EL (cell line): ENCODE data around the gene ASTN2.

Source experiments
- DNase-seq: peaks from one replicate; pipeline ENCODE4 v3.0.0-alpha.2; 2016

The ASTN2 gene

DNA sequence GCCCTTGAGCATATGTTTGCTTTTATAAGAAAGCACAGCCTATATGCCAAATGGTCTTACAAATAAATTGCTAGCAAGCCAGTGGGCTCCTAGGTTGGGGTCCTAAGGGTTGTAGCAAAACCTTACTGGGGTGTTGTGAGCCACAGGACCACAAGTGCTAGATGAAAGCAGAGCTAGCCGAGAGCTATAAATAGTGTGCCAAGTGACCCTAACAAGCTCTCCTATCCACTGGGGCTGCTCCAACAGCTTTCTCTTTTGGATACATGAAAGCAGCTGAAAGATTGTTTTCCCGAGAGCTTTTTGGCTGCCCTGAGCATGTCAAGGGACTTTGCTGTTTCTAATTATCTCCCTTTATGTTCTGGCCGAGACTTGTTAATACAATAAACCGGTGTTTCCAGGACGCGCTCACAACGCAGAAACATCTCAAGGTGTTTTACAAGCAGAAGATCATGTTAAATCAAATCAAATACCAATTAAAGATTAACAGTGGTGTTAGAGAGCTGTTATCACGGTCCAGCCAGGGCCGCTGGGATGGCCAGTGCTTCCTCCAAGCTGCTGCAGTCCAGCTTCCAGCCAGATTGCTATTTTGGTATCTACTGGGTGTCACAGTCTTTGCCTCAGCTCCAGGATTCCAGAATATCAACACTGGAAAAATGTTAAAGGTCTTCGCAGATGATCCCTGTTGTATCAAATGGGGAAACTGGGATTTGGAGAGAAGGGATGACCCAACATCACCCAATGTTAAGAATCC lies 351.0 kb downstream of the ASTN2 start:
- DNase-seq, result no peak

- DNase-seq, result no peak
Measured at GRCh38 chr9:117060963-117061362, 353.9 kb downstream of the ASTN2 start.

- DNase-seq, result no peak
Measured at GRCh38 chr9:117050007-117050406, 364.9 kb downstream of the ASTN2 start.

GRCh38 chr9:117046666-117047327 lies 368.1 kb downstream of the ASTN2 start:
- no peak for DNase-seq

DNA sequence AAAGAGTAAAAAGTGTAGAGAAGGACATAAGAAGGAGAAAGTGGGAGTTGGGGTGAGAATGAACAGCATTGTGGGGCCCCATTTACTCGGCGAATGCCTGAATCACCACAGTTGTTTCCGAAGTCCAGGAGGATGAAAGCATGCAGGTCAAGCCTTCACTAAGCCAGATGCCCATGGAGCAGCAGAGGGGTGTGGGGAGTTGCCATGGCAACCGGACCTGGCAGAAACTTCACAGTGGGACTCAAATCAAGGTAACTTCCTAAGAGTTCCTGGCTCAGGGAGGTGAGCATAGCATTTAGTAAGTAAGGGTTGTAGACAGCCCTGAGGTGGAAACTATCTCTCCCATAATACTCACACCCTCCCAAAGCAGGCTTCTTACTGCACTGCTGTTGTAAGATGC lies 370.6 kb downstream of the ASTN2 start:
- DNase-seq, result no peak

- no peak for DNase-seq
Measured at GRCh38 chr9:117043159-117043558, 371.7 kb downstream of the ASTN2 start.

DNA sequence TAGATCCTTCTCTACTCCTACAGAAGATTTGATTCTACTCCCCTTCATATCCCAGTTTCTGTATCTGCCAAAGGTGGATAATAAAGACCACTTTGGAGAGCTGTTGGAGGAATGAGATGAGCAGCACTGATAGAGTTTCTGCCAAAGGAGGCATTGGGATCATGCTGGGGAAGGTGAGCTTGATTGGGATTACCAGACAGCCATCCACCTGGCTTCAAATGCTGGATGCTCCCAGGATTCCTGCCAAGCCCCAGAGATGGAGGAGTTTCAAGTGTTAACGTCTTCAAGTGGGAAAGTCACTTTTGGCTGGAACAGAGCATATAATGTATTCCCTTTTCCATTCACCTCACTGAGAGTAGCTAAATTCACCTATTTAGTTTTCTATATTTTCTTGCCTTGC lies 379.3 kb downstream of the ASTN2 start:
- no peak for DNase-seq

DNA sequence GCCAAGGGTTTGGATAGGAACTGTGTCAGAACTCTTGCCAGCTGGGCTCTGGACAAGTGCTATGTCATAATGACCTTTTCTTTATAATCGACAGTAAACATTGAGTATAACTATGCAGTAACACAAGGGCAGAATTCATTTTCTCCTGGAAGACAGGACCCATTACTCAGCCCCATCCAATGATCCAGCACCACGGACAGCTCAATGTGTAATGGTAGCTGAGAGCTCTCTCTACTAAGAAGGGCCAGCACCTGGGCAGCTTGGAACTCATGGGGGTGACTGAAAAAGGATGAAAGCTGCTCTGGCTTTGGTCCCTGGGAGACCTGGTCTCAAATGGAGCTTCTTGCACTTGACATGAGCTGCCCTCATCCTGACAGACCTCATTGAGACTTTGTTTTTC lies 380.0 kb downstream of the ASTN2 start:
- DNase-seq, result peak; percentile 17

- no peak for DNase-seq
Measured at GRCh38 chr9:117030254-117030768, 384.5 kb downstream of the ASTN2 start.

GRCh38 chr9:117029341-117029740 lies 385.5 kb downstream of the ASTN2 start:
- no peak for DNase-seq

GRCh38 chr9:117028103-117028858 lies 386.6 kb downstream of the ASTN2 start:
- no peak for DNase-seq

- no peak for DNase-seq
Measured at GRCh38 chr9:117021906-117022305, 393.0 kb downstream of the ASTN2 start.

GRCh38 chr9:117018966-117019617 lies 395.8 kb downstream of the ASTN2 start:
- no peak for DNase-seq

GRCh38 chr9:117017414-117017985 lies 397.4 kb downstream of the ASTN2 start:
- DNase-seq, result no peak

GRCh38 chr9:117014061-117014460 lies 400.8 kb downstream of the ASTN2 start:
- DNase-seq, result no peak

GRCh38 chr9:117013440-117013995 lies 401.3 kb downstream of the ASTN2 start:
- DNase-seq, result no peak

DNA sequence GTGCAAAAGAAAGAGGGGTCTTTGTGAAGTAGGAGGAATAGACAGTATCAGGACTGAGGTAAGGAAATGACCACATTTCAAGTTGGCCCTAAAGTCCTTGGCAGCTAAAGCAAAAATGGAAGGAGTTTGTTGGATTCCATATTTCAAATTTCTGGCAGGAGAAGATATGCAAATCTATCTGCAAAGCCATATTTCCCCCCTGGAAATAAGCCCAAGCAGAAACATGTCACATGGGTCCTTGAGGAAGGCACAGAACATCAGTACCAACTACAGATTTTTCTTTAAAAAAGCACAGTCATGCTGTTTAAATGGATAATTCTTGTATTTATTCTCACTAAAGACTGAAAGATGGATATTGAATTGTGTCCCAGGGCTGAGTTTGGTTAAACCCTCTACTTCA lies 404.8 kb downstream of the ASTN2 start:
- DNase-seq, result no peak

DNA sequence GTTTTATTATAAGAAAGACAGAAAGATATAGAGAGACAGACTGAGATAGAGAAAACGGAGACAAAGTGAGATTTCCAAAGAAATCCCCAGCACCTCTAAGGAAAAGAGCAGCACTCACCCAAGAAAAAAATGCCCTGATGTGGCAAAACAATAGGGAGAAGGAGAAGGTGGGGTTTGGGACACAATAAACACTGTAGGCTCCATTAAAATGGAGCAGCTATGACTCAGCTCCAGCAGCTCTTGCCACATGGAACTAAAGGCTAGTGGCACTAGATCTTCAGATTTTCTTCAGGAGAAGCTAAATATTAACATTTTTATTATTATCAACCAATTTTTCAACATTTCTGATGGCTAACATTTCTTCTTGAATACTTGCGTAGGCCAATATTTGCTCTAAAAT lies 406.0 kb downstream of the ASTN2 start:
- DNase-seq, result no peak

DNA sequence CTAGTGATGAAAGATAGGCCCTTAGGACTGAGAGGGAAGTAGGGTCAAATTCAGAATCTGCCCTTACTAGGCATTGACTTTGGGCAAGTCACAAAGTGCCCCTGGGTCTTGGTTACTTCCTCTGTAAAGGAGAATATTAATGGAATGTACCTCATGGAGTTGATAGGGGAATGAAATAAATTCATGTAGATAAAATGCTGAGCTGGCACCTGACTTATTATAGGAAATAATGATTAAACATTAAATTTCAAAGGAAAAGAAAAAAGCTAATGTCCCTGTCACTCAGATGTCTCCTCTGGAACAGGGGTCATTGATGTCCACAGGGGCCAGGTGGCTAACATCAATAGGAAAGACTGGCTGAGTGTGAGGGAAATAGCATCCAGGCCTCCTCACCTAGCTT lies 406.4 kb downstream of the ASTN2 start:
- no peak for DNase-seq

DNA sequence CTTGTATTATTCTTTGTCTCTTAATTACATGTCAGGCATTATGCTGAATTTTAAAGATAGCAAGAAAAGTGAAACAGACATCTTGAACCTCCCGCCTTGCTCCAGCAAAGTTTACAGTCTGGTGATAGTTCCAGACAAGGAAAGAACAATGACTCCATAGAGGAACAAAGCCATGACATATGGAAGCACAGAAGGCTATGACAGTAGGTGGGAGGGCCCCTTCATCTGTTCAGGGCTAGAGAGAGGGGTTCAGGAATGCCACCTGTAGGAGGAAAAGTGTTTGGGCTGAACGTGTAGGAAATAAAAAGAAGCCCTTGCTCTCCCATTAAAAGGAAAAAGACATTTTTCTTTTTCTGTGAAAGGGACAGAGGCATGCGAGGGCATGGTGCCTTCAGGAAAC lies 412.2 kb downstream of the ASTN2 start:
- DNase-seq, result no peak

DNA sequence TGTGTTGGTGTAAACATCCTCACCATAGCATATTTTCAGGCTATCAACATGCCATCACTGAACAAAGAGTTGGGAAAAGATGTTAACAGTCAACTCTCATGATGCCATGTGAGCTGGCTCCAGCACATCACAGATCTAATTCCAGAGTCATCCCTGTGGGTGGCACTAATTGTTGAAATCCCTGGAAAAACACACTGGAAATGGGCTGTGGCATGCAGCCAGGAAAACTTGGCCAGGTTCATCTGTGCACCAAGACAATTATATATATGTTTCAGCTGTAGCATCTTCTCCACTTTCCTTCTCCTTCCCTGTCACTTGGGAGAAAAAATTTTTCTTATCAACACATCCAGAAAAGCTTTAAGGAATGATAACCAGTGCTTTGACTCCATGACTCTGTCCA lies 414.0 kb downstream of the ASTN2 start:
- DNase-seq, result no peak

DNA sequence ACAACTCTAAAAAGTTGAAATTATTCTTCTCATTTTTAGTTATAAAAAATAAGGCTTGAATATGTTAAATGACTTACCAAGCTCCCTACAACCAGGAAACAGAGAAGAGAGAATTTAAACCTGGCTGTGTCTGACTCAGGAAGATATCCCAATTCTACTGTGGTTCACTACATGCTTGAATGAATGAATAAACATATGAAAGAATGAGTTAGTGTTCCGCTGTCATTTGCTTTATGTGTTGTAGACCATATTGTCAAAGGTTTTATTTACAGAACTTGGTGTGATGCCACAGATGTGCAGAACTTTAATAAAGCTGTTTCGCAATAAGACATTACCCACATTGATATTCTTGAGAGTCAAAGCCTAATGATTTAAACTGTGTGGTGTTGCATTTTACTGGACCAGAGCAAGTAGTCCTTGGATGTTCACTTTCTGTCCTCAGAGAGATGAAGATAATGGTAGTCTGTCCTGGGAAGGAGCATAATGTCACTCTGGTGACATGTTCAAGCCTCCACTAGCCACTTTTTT lies 414.6 kb downstream of the ASTN2 start:
- DNase-seq, result no peak
